H1 (cell line): ENCODE data around the gene YWHAQ. TPM values are rescaled to one million over a fixed set of nuclear protein-coding genes. Genes with fewer than 3 reads are reported as not detected.

Experiments
- CTCF ChIA-PET: fragments of 300-600 bp; sonication (Branson Sonifier 250); formaldehyde crosslinking; loops from one replicate; lab custom pipeline; 2021; ENCODE audit not compliant: partially characterized antibody; lab: Charles Lee
- POLR2A ChIA-PET: fragments of 300-600 bp; sonication (Branson Sonifier 250); formaldehyde crosslinking; loops from one replicate; lab custom pipeline; 2021; ENCODE audit warnings: inconsistent platforms; ENCODE audit not compliant: partially characterized antibody; lab: Charles Lee
- DNase-seq, 2 experiments: peaks; one replicate each; pipeline versions ENCODE4 v3.0.0 to v3.0.0-alpha.2; 2010 to 2022; ENCODE audit warnings: low spot score in 2 of 2, low read depth in 1 of 2, mixed read lengths in 1 of 2
- FAIRE-seq: peaks from 2 replicates; lab custom pipeline; 2011; peaks lifted over from hg19 to GRCh38; lab: Jason Lieb, UNC
- H2AFZ ChIP-seq: 2 replicates; pipeline ENCODE4 v1.8.1; 2012; ENCODE audit warnings: low read length, inconsistent platforms
- H2AK5ac ChIP-seq: 2 replicates; pipeline ENCODE4 v1.6.1; 2013; ENCODE audit warnings: low read depth, low read length
- H2BK120ac ChIP-seq: replicated peaks from 2 replicates; pipeline ENCODE3; 2013; ENCODE audit warnings: low read depth, low read length, inconsistent platforms
- H2BK12ac ChIP-seq: 2 replicates; pipeline ENCODE4 v1.6.1; 2013; ENCODE audit warnings: low read depth, low read length
- H2BK15ac ChIP-seq: 2 replicates; pipeline ENCODE4 v1.6.1; 2013; ENCODE audit warnings: low read length
- H2BK20ac ChIP-seq: 2 replicates; pipeline ENCODE4 v1.6.1; 2013; ENCODE audit warnings: low read length
- H2BK5ac ChIP-seq: 2 replicates; pipeline ENCODE4 v1.6.1; 2013; ENCODE audit warnings: low read depth, low read length
- H3K14ac ChIP-seq: 2 replicates; pipeline ENCODE4 v1.6.1; 2013; ENCODE audit warnings: inconsistent platforms; ENCODE audit not compliant: insufficient read length
- H3K18ac ChIP-seq: 2 replicates; pipeline ENCODE4 v1.6.1; 2013; ENCODE audit warnings: low read length; ENCODE audit errors: extremely low read depth
- H3K23ac ChIP-seq: 2 replicates; pipeline ENCODE4 v1.6.1; 2013; ENCODE audit warnings: inconsistent platforms; ENCODE audit not compliant: insufficient read length
- H3K23me2 ChIP-seq: 2 replicates; pipeline ENCODE4 v1.6.1; 2013; ENCODE audit warnings: low read depth, low read length
- H3K27ac ChIP-seq: 2 replicates; pipeline ENCODE4 v1.6.1; 2011; ENCODE audit warnings: low read depth, low read length, inconsistent platforms
- H3K27me3 ChIP-seq, 4 experiments: replicated peaks in 1 of 4; 1 replicate in 1 of 4; 2 replicates in 3 of 4; pipeline versions ENCODE4 v1.6.1 to v1.8.1; 2011 to 2013; ENCODE audit warnings: low read length in 3 of 4, mild to moderate bottlenecking in 3 of 4, inconsistent platforms in 2 of 4, mixed read lengths in 2 of 4, moderate library complexity in 1 of 4; ENCODE audit not compliant: control insufficient read depth in 3 of 4, insufficient read depth in 3 of 4; ENCODE audit errors: extremely low read depth in 1 of 4
- H3K36me3 ChIP-seq, 4 experiments: 2 replicates each; pipeline versions ENCODE4 v1.6.1 to v1.8.1; 2011 to 2013; ENCODE audit warnings: mild to moderate bottlenecking in 4 of 4, low read length in 3 of 4, moderate library complexity in 2 of 4, control low read depth in 1 of 4, inconsistent platforms in 1 of 4; ENCODE audit not compliant: insufficient read depth in 4 of 4, control insufficient read depth in 2 of 4
- H3K4ac ChIP-seq: replicated peaks from 2 replicates; pipeline ENCODE3; 2013; ENCODE audit warnings: low read length, low read depth, mixed read lengths, inconsistent platforms; ENCODE audit not compliant: insufficient read length
- H3K4me1 ChIP-seq, 4 experiments: replicated peaks in 1 of 4; 1 replicate in 1 of 4; 2 replicates in 3 of 4; pipeline versions ENCODE4 v1.6.1 to v1.8.1; 2011 to 2013; ENCODE audit warnings: low read length in 3 of 4, inconsistent platforms in 2 of 4, mixed read lengths in 1 of 4; ENCODE audit not compliant: insufficient read depth in 4 of 4, control insufficient read depth in 3 of 4
- H3K4me2 ChIP-seq, 2 experiments: 2 replicates each; pipeline versions ENCODE4 v1.6.1 to v1.8.1; 2011 to 2013; ENCODE audit warnings: low read depth in 2 of 2, low read length in 2 of 2, control low read depth in 1 of 2, inconsistent platforms in 1 of 2, mild to moderate bottlenecking in 1 of 2; ENCODE audit not compliant: insufficient read depth in 1 of 2
- H3K4me3 ChIP-seq, 4 experiments: fragments of 200-600, 300-600 bp in 1 of 4; sonication (generic), shearing (Covaris generic), sonication (Bioruptor Twin) in 1 of 4; 2 replicates each; pipeline versions ENCODE4 v1.5.1 to v1.8.1; 2011 to 2016; ENCODE audit warnings: low read length in 4 of 4, low read depth in 3 of 4, control low read depth in 2 of 4, inconsistent platforms in 2 of 4, mild to moderate bottlenecking in 2 of 4, mixed read lengths in 1 of 4, moderate library complexity in 1 of 4; ENCODE audit not compliant: insufficient read depth in 2 of 4; ENCODE audit errors: extremely low read depth in 1 of 4
- H3K56ac ChIP-seq: replicated peaks from 2 replicates; pipeline ENCODE3; 2013; ENCODE audit warnings: low read depth, mild to moderate bottlenecking, mixed read lengths, low read length, inconsistent platforms; ENCODE audit not compliant: insufficient read length
- H3K79me1 ChIP-seq: 2 replicates; pipeline ENCODE4 v1.6.1; 2013; ENCODE audit warnings: low read depth, low read length, control low read depth
- H3K79me2 ChIP-seq, 2 experiments: 2 replicates each; pipeline versions ENCODE4 v1.6.1 to v1.8.1; 2012 to 2013; ENCODE audit warnings: low read length in 2 of 2, mild to moderate bottlenecking in 2 of 2, inconsistent platforms in 1 of 2; ENCODE audit not compliant: insufficient read depth in 2 of 2, control insufficient read depth in 1 of 2
- H3K9ac ChIP-seq, 4 experiments: replicated peaks in 1 of 4; 1 replicate in 1 of 4; 2 replicates in 3 of 4; pipeline versions ENCODE4 v1.6.1 to v1.8.1; 2011 to 2013; ENCODE audit warnings: low read depth in 3 of 4, low read length in 3 of 4, control low read depth in 2 of 4, mild to moderate bottlenecking in 2 of 4, moderate library complexity in 2 of 4, inconsistent platforms in 1 of 4; ENCODE audit errors: extremely low read depth in 1 of 4
- H3K9me3 ChIP-seq, 2 experiments: 2 replicates each; pipeline versions ENCODE4 v1.6.1 to v1.8.1; 2012 to 2013; ENCODE audit warnings: mild to moderate bottlenecking in 2 of 2, moderate library complexity in 2 of 2, control low read depth in 1 of 2, inconsistent platforms in 1 of 2, low read depth in 1 of 2, low read length in 1 of 2, mixed read lengths in 1 of 2; ENCODE audit not compliant: insufficient read depth in 2 of 2
- H4K20me1 ChIP-seq, 2 experiments: replicated peaks in 1 of 2; 2 replicates each; pipeline versions ENCODE3 to v1.8.1; 2011 to 2013; ENCODE audit warnings: inconsistent platforms in 2 of 2, low read length in 2 of 2, mild to moderate bottlenecking in 1 of 2; ENCODE audit not compliant: insufficient read depth in 2 of 2, control insufficient read depth in 1 of 2
- H4K5ac ChIP-seq: 2 replicates; pipeline ENCODE4 v1.6.1; 2013; ENCODE audit warnings: low read length, low read depth, mixed read lengths, inconsistent platforms; ENCODE audit not compliant: insufficient read length
- H4K8ac ChIP-seq: 2 replicates; pipeline ENCODE4 v1.8.0; 2013; ENCODE audit warnings: mild to moderate bottlenecking, moderate library complexity, low read length, inconsistent platforms; ENCODE audit not compliant: insufficient read depth; ENCODE audit errors: extremely low read depth
- H4K91ac ChIP-seq: replicated peaks from 2 replicates; pipeline ENCODE3; 2013; ENCODE audit warnings: low read length, mixed read lengths, inconsistent platforms; ENCODE audit not compliant: insufficient read length
- BACH1 ChIP-seq: IDR thresholded peaks from 2 replicates; pipeline ENCODE4 v1.6.1; 2012; ENCODE audit warnings: low read length, improper control_type of control experiment
- CBX5 ChIP-seq: fragments of 300-800, 300-1000 bp; sonication (generic); IDR thresholded peaks from 2 replicates; pipeline ENCODE4 v1.7.1; 2016; ENCODE audit warnings: antibody characterized with exemption, low read length, low read depth
- FOSL1 ChIP-seq: IDR thresholded peaks from 2 replicates; pipeline ENCODE4 v1.6.1; 2011; ENCODE audit warnings: mild to moderate bottlenecking, low read depth, low read length, moderate library complexity; ENCODE audit not compliant: insufficient read depth
- GABPA ChIP-seq: IDR thresholded peaks from 2 replicates; pipeline ENCODE4 v1.6.1; 2011; ENCODE audit warnings: mild to moderate bottlenecking, low read length, moderate library complexity, borderline replicate concordance; ENCODE audit not compliant: insufficient read depth
- JUN ChIP-seq: IDR thresholded peaks from 2 replicates; pipeline ENCODE4 v1.6.1; 2011; ENCODE audit warnings: low read depth, mild to moderate bottlenecking, improper control_type of control experiment, low read length
- NRF1 ChIP-seq: IDR thresholded peaks from 2 replicates; pipeline ENCODE4 v1.6.1; 2011; ENCODE audit warnings: mild to moderate bottlenecking, low read depth, low read length, improper control_type of control experiment
- POLR2AphosphoS5 ChIP-seq: IDR thresholded peaks from 2 replicates; pipeline ENCODE4 v1.6.1; 2011; ENCODE audit warnings: low read depth, low read length
- RNF2 ChIP-seq: fragments of 200-900, 300-1000 bp; sonication (generic); IDR thresholded peaks from 2 replicates; pipeline ENCODE4 v1.7.1; 2016; ENCODE audit warnings: borderline replicate concordance, low read depth, mild to moderate bottlenecking, antibody characterized with exemption, low read length; ENCODE audit not compliant: poor library complexity, severe bottlenecking; ENCODE audit errors: missing control alignments
- RXRA ChIP-seq: IDR thresholded peaks from 2 replicates; pipeline ENCODE4 v1.6.1; 2011; ENCODE audit warnings: low read depth, mild to moderate bottlenecking, low read length, moderate library complexity; ENCODE audit not compliant: insufficient read depth
- SIRT6 ChIP-seq: IDR thresholded peaks from one replicate; pipeline ENCODE4 v1.7.1; 2012; ENCODE audit warnings: low read length, inconsistent platforms
- SRF ChIP-seq: IDR thresholded peaks from 2 replicates; pipeline ENCODE4 v1.6.1; 2011; ENCODE audit warnings: mild to moderate bottlenecking, low read depth, low read length, moderate library complexity
- SUZ12 ChIP-seq: fragments of 200-600 bp; sonication (generic); IDR thresholded peaks from 2 replicates; pipeline ENCODE4 v1.6.1; 2012; ENCODE audit warnings: mild to moderate bottlenecking, inconsistent platforms, low read length, moderate library complexity, mixed read lengths
- TBP ChIP-seq: IDR thresholded peaks from 2 replicates; pipeline ENCODE4 v1.6.1; 2011; ENCODE audit warnings: low read depth, low read length, improper control_type of control experiment
- WGBS, 2 experiments: shearing (Covaris generic) in 1 of 2; methylation state at CpG; one replicate each; pipeline versions ENCODE4 v1.1.6 to v1.1.7; 2013 to 2015; ENCODE audit warnings: low lambda C conversion rate in 2 of 2, mixed read lengths in 2 of 2, inconsistent platforms in 1 of 2, low coverage in 1 of 2, missing lambda C conversion rate in 1 of 2; ENCODE audit not compliant: insufficient replicate concordance in 2 of 2, insufficient coverage in 1 of 2, insufficient read length in 1 of 2; ENCODE audit errors: extremely low coverage in 1 of 2, missing lambda C conversion rate in 1 of 2; 5-methylcytosine and 5-hydroxymethylcytosine counted together
- polyA plus RNA-seq, 7 experiments: library from polyadenylated mRNA; depleted of rRNA in 3 of 7; stranded (reverse) in 5 of 7; unstranded in 2 of 7; fragments of >200 nt in 5 of 7; fragments of 200-250 nt in 2 of 7; gene quantifications; 1 replicate in 5 of 7; 2 replicates in 1 of 7; 4 replicates in 1 of 7; pipeline versions ENCODE4 v1.2.1 to v1.2.3, GENCODE V29; 2011 to 2013; ENCODE audit warnings: missing spikeins in 2 of 7, mixed read lengths in 2 of 7
- total RNA-seq: library from RNA; stranded (reverse); fragmentation: NEBNext Ultra II Directional; extraction: Animal tissue kit (Norgen Biotek cat#: 25700); gene quantifications from 2 replicates; pipeline ENCODE4 v1.2.1, GENCODE V29; 2021

Gene YWHAQ
- total and polyA plus RNA-seq, 2 of the 8 experiments (the other 6 are each of a cell fraction or from before 2014, with no cell fraction given): 244 to 480 TPM

DNA sequence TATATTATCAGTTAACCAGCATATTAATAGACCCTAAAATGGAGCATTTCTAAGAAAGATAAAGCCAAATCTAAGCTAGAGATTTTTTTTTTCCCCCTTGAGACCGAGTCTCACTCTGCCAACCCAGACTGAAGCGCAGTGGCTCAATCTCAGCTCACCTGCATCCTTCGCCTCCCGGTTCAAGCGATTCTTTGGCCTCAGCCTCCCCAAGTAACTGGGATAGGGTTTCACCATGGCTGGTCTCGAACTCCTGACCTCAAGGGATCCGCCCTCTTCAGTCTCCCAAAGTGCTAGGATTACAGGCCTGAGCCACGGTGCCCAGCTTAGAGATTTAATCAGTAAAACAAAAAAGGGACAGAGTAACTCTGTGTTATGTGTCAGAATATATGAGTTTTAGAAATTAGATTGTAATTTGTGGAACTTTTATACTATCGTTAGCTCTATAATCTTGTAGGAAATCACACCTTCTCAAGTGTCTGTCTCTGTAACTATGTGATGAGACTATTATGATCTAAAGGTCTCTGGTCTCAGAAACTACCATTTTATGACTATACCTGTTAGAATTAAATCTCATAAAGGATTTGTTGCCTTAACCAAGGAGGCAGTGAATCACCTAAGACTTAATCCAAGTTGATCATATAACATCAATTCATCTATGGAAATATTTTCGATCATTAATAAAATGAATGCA lies 34.0 kb downstream of the YWHAQ start:
- 89% methylated on average over 10 of the region's 10 CpGs; no CpG with 5 or more reads in 1 of the 2 experiments for WGBS, 2 experiments
- TF ChIP-seq JUN (no peak), CBX5 (no peak), SIRT6 (no peak), TBP (no peak), FOSL1 (no peak), GABPA (no peak), NRF1 (no peak), POLR2AphosphoS5 (no peak), SRF (no peak), SUZ12 (no peak), RNF2 (no peak), BACH1 (no peak), RXRA (no peak)

More for the DNA sequence above, 34.0 kb downstream of the YWHAQ start:
- Histone ChIP-seq H2BK120ac (no peak overlapping the region), H3K56ac (no peak overlapping the region), H3K79me1 (peaks cover 4% of the 10 kb centered on the region; the same call in 1 of the 2 replicates), H4K20me1 (peaks cover 0 to 6% of the 10 kb centered on the region in 2 experiments), H4K5ac (no peak overlapping the region), H3K14ac (no peak overlapping the region), H3K4me3 (no peak overlapping the region), H4K8ac (no peak overlapping the region), H2BK12ac (no peak overlapping the region), H2BK15ac (no peak overlapping the region), H2AFZ (no peak overlapping the region), H3K23ac (no peak overlapping the region), H3K4me2 (no peak overlapping the region), H2BK5ac (no peak overlapping the region), H3K9me3 (peaks cover 7% of the 10 kb centered on the region in 2 experiments; a peak in 3 of 4 replicates), H3K9ac (no peak overlapping the region), H3K4ac (no peak overlapping the region), H3K36me3 (peaks cover 0 to 34% (median 17%) of the 10 kb centered on the region in 4 experiments; a peak in 5 of 8 replicates), H4K91ac (no peak overlapping the region), H3K4me1 (peaks cover 0 to 3% (median 0%) of the 10 kb centered on the region in 4 experiments; a peak in 1 of 7 replicates), H3K27ac (no peak overlapping the region), H3K79me2 (peaks cover 13 to 94% of the 10 kb centered on the region in 2 experiments), H2BK20ac (no peak overlapping the region), H3K27me3 (no peaks in the 10 kb centered on the region), H3K18ac (no peak overlapping the region), H2AK5ac (no peak overlapping the region), H3K23me2 (no peaks in the 10 kb centered on the region)
- FAIRE-seq (no peak), DNase-seq (no peak)
- POLR2A ChIA-PET: interaction anchor here (0.6 to 1.0 kb wide), 3 partner anchors 8 to 172 kb away, joined by 3 to 4 read pairs (median 3); no protein-coding TSS in a partner anchor
- CTCF ChIA-PET: interaction anchor here (0.6 to 1.8 kb wide), 2 partner anchors 14 to 495 kb away, joined by 3 to 6 read pairs; no protein-coding TSS in a partner anchor
